Sigmoid colon (tissue), 4 donors: ENCODE results near the gene FAM151B.

ENCODE experiments used
- POLR2AphosphoS5 ChIP-seq, 4 donors: sonication (generic); formaldehyde crosslinking; IDR thresholded peaks; one replicate each; pipeline ENCODE4 v1.6.1; 2017; ENCODE audit warnings: antibody characterized with exemption in 4 of 4
- TF ChIP-seq, protein P1 (sequence below), 4 experiments: fragments of 450-650 bp in 3 of 4; fragments of 200-600 bp in 1 of 4; IDR thresholded peaks; one replicate each; pipeline ENCODE4 v1.5.1; 2016 to 2019; ENCODE audit warnings: antibody characterized with exemption in 4 of 4, mild to moderate bottlenecking in 3 of 4, moderate library complexity in 2 of 4

DNA sequence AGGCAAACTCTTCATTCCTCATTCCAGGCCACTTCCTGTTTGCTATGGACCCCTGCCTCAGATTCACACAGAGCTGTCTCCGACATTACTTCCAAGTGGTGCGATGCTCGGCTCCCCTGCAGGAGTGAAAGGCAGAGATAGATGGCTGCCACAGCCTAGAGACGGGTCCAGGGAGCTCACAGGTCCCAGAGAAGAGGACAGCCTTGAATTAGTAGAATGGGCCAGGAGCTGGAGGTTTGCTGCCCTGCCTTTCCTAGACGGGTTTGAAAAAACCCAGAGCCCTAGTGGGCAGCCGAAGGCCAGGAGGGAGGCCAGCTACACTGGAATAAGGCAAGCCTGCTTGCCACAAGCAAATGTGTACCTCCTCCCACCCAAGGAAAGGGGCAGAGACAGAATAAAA, 80.4 kb downstream of the FAM151B start:
- TF ChIP-seq POLR2AphosphoS5 (IDR thresholded peaks at IDR 0.05), result no peak
- TF ChIP-seq, protein P1, sequence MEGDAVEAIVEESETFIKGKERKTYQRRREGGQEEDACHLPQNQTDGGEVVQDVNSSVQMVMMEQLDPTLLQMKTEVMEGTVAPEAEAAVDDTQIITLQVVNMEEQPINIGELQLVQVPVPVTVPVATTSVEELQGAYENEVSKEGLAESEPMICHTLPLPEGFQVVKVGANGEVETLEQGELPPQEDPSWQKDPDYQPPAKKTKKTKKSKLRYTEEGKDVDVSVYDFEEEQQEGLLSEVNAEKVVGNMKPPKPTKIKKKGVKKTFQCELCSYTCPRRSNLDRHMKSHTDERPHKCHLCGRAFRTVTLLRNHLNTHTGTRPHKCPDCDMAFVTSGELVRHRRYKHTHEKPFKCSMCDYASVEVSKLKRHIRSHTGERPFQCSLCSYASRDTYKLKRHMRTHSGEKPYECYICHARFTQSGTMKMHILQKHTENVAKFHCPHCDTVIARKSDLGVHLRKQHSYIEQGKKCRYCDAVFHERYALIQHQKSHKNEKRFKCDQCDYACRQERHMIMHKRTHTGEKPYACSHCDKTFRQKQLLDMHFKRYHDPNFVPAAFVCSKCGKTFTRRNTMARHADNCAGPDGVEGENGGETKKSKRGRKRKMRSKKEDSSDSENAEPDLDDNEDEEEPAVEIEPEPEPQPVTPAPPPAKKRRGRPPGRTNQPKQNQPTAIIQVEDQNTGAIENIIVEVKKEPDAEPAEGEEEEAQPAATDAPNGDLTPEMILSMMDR (IDR thresholded peaks at IDR 0.05), result no peak
